Esophagus squamous epithelium (tissue), 4 donors: Measurements from ENCODE around the gene SPDYC.

Experiments
- POLR2A ChIP-seq, 4 donors: fragments of 450-650 bp; IDR thresholded peaks; one replicate each; pipeline ENCODE4 v1.6.1; 2017; ENCODE audit warnings: antibody characterized with exemption in 4 of 4, mild to moderate bottlenecking in 4 of 4, moderate library complexity in 3 of 4
- TF ChIP-seq, protein P1 (sequence below), 6 experiments: fragments of 450-650 bp in 4 of 6; fragments of 200-600 bp in 2 of 6; sonication (generic) in 2 of 6; IDR thresholded peaks; one replicate each; pipeline ENCODE4 v1.5.1; 2016 to 2019; ENCODE audit warnings: antibody characterized with exemption in 6 of 6, mild to moderate bottlenecking in 4 of 6, moderate library complexity in 4 of 6

DNA sequence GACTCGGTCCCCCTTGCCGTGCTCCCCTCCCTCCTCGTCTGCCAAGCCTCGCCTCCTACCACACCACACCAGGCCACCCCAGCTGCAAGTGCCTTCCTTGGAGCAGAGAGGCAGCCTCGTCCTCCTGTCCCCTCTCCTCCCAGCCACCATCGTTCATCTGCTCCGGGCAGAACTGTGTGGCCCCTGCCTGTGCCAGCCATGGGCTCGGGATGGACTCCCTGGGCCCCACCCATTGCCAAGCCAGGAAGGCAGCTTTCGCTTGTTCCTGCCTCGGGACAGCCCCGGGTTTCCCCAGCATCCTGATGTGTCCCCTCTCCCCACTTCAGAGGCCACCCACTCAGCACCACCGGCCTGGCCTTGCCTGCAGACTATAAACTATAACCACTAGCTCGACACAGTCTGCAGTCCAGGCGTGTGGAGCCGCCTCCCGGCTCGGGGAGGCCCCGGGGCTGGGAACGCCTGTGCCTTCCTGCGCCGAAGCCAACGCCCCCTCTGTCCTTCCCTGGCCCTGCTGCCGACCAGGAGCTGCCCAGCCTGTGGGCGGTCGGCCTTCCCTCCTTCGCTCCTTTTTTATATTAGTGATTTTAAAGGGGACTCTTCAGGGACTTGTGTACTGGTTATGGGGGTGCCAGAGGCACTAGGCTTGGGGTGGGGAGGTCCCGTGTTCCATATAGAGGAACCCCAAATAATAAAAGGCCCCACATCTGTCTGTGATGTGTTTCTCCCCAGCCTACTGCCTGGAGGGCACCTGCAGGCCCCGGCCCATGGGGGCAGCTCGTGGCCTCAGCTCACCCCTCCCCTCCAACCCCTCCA lies 41.5 kb downstream of the SPDYC start:
- TF ChIP-seq, protein P1, sequence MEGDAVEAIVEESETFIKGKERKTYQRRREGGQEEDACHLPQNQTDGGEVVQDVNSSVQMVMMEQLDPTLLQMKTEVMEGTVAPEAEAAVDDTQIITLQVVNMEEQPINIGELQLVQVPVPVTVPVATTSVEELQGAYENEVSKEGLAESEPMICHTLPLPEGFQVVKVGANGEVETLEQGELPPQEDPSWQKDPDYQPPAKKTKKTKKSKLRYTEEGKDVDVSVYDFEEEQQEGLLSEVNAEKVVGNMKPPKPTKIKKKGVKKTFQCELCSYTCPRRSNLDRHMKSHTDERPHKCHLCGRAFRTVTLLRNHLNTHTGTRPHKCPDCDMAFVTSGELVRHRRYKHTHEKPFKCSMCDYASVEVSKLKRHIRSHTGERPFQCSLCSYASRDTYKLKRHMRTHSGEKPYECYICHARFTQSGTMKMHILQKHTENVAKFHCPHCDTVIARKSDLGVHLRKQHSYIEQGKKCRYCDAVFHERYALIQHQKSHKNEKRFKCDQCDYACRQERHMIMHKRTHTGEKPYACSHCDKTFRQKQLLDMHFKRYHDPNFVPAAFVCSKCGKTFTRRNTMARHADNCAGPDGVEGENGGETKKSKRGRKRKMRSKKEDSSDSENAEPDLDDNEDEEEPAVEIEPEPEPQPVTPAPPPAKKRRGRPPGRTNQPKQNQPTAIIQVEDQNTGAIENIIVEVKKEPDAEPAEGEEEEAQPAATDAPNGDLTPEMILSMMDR (IDR thresholded peaks at IDR 0.05): no peak
- TF ChIP-seq POLR2A (IDR thresholded peaks at IDR 0.05): no peak
